ENCODE data around the gene CDK15. TPM values are rescaled to one million over a fixed set of nuclear protein-coding genes. Genes with fewer than 3 reads are reported as not detected.

Gene CDK15
- total RNA-seq, 1 experiment from 2014 or later = not detected

DNA sequence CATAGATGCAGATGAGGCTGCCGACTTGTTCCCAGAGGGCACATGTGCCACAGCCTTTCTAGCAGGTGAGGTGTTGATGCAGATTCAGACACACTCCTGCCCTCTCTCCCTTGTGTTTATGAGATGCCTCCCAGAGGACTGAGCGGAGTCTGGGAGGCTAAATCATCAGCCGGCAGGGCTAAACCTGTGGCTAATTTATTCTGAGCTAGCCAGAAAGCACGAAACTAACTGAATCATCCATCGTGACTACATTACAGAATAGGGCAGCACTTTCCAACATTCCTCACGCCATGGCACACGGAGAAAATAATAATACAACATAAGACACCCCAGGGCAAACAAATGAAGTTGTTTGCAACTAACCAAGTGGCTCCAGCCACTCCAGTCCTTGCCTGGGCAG lies 125.6 kb downstream of the CDK15 start:
- H4K20me1 ChIP-seq (ENCODE audit: insufficient read depth) = no peaks in the 10 kb centered on the region
- H3K36me3 ChIP-seq (ENCODE audit: low read depth) = no peaks in the 10 kb centered on the region
- H3K4me1 ChIP-seq (replicated peaks; ENCODE audit: insufficient read depth) = no peaks in the 10 kb centered on the region
- no peak overlapping the region for H3K4me2 ChIP-seq
- H3K9me2 ChIP-seq (ENCODE audit: insufficient read depth) = no peaks in the 10 kb centered on the region
- H3F3A ChIP-seq (ENCODE audit: insufficient read depth, low read depth) = no peaks in the 10 kb centered on the region
- no peaks in the 10 kb centered on the region for H3K9me3 ChIP-seq (ENCODE audit: insufficient read depth, low read depth)
- ChIA-PET POLR2A (ENCODE audit: unreplicated experiment) (no interaction called here), CTCF (no interaction called here)
- H3K79me2 ChIP-seq (ENCODE audit: low read depth) = no peaks in the 10 kb centered on the region
- BruUV-seq (replicated peaks) = no TSS peak
- no peak overlapping the region for H3K27ac ChIP-seq
- H3K4me3 ChIP-seq = no peak overlapping the region
- H3K27me3 ChIP-seq (ENCODE audit: insufficient read depth, low read depth) = no peaks in the 10 kb centered on the region
- no peak overlapping the region for H2AFZ ChIP-seq
- intact Hi-C loops (cut with micrococcal nuclease; ENCODE audit: unreplicated experiment) = no loop called here
- TF ChIP-seq, protein P1, sequence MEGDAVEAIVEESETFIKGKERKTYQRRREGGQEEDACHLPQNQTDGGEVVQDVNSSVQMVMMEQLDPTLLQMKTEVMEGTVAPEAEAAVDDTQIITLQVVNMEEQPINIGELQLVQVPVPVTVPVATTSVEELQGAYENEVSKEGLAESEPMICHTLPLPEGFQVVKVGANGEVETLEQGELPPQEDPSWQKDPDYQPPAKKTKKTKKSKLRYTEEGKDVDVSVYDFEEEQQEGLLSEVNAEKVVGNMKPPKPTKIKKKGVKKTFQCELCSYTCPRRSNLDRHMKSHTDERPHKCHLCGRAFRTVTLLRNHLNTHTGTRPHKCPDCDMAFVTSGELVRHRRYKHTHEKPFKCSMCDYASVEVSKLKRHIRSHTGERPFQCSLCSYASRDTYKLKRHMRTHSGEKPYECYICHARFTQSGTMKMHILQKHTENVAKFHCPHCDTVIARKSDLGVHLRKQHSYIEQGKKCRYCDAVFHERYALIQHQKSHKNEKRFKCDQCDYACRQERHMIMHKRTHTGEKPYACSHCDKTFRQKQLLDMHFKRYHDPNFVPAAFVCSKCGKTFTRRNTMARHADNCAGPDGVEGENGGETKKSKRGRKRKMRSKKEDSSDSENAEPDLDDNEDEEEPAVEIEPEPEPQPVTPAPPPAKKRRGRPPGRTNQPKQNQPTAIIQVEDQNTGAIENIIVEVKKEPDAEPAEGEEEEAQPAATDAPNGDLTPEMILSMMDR (conservative IDR thresholded peaks at IDR 0.05) = no peak
- TF ChIP-seq EZH2 (IDR thresholded peaks at IDR 0.05; ENCODE audit: low read depth) = no peak
- no peak for DNase-seq

DNA sequence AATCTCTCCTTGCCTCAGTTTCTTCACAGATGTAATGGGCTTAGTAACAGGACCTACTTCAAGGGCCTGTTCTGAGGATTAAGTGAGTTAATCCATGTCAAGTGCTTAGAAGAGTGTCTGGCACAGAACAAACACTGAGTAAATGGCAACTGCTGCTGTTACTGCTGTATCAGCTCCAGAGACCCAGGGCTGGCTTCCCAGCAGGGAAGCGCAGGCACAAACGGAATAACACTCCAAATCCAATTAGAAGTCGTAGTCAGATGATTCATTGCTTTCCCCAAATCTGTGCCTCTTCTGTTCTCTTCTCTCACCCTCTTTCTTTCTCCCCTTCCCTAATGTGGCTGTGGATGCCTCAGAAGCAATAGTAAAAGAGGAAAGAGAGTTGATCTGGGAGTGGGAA lies 126.2 kb downstream of the CDK15 start:
- Histone ChIP-seq H3K9me2 (ENCODE audit: insufficient read depth) (no peaks in the 10 kb centered on the region), H3K27ac (no peak overlapping the region), H2AFZ (no peak overlapping the region), H3K4me1 (replicated peaks; ENCODE audit: insufficient read depth) (no peaks in the 10 kb centered on the region), H3K27me3 (ENCODE audit: insufficient read depth, low read depth) (no peaks in the 10 kb centered on the region), H3K4me3 (no peak overlapping the region), H3K4me2 (no peak overlapping the region), H3K79me2 (ENCODE audit: low read depth) (no peaks in the 10 kb centered on the region), H3K36me3 (ENCODE audit: low read depth) (no peaks in the 10 kb centered on the region), H3K9me3 (ENCODE audit: insufficient read depth, low read depth) (no peaks in the 10 kb centered on the region), H4K20me1 (ENCODE audit: insufficient read depth) (no peaks in the 10 kb centered on the region), H3F3A (ENCODE audit: insufficient read depth, low read depth) (no peaks in the 10 kb centered on the region)
- POLR2A ChIA-PET (ENCODE audit: unreplicated experiment) = no interaction called here
- BruUV-seq (replicated peaks) = no TSS peak
- intact Hi-C loops (cut with micrococcal nuclease; ENCODE audit: unreplicated experiment) = no loop called here
- TF ChIP-seq EZH2 (IDR thresholded peaks at IDR 0.05; ENCODE audit: low read depth) = no peak
- TF ChIP-seq, protein P1 (conservative IDR thresholded peaks at IDR 0.05) = no peak
- no peak for DNase-seq
- CTCF ChIA-PET = no interaction called here

DNA sequence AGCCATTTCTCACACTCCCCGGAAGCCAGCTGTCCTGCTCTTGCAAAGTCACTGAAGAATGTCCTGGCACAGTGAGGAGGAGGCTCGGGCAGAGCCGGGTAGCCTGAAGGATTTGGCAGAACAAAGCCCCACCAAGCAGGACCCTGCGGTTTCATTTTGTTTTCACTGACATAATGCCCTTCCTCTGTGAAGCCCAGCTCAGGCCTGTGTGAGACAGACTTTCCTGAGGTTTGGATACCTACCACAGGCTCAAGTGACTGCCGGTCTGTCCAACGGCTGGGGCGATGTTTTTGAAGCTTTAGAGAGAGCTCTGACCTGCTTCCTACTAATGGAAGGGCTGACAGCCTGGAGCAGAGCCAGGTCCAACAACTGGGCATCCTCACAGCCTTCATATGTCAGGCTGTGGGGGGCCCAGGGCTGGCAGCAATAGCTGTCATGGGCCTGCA lies 127.5 kb downstream of the CDK15 start:
- no peaks in the 10 kb centered on the region for H3K27me3 ChIP-seq (ENCODE audit: insufficient read depth, low read depth)
- H3K27ac ChIP-seq = no peak overlapping the region
- no peaks in the 10 kb centered on the region for H3K36me3 ChIP-seq (ENCODE audit: low read depth)
- no TSS peak for BruUV-seq (replicated peaks)
- POLR2A ChIA-PET (ENCODE audit: unreplicated experiment) = no interaction called here
- H3F3A ChIP-seq (ENCODE audit: insufficient read depth, low read depth) = no peaks in the 10 kb centered on the region
- no peak for DNase-seq
- TF ChIP-seq, protein P1 (conservative IDR thresholded peaks at IDR 0.05) = no peak
- no peak for TF ChIP-seq EZH2 (IDR thresholded peaks at IDR 0.05; ENCODE audit: low read depth)
- H3K9me3 ChIP-seq (ENCODE audit: insufficient read depth, low read depth) = no peaks in the 10 kb centered on the region
- H2AFZ ChIP-seq = no peak overlapping the region
- H3K4me2 ChIP-seq = no peak overlapping the region
- H3K79me2 ChIP-seq (ENCODE audit: low read depth) = no peaks in the 10 kb centered on the region
- H4K20me1 ChIP-seq (ENCODE audit: insufficient read depth) = no peaks in the 10 kb centered on the region
- no peak overlapping the region for H3K4me3 ChIP-seq
- H3K4me1 ChIP-seq (replicated peaks; ENCODE audit: insufficient read depth) = peaks cover 11% of the 10 kb centered on the region
- H3K9me2 ChIP-seq (ENCODE audit: insufficient read depth) = no peaks in the 10 kb centered on the region
- intact Hi-C loops (cut with micrococcal nuclease; ENCODE audit: unreplicated experiment) = no loop called here
- CTCF ChIA-PET = no interaction called here

All from PC-9 (cell line).